Uterus (tissue), 4 donors: ENCODE results near the gene ZNF324B. TPM values are rescaled to one million over a fixed set of nuclear protein-coding genes. Genes with fewer than 3 reads are reported as not detected.
"Not testable (repeated sequence)": the region's sequence is repeated elsewhere in the genome, so short reads cannot be mapped to it uniquely, and the experiment has no call there.

Experiments used
- DNase-seq, 2 donors: peaks; one replicate each; pipeline ENCODE4 v3.0.0-alpha.2; 2019 to 2020
- H3K27ac ChIP-seq, 2 donors: fragments of 200-600 bp; sonication (generic); 1 replicate in 1 of 2; 2 replicates in 1 of 2; pipeline ENCODE4 v1.5.1; 2016 to 2018
- H3K27me3 ChIP-seq, 2 donors: fragments of 200-600 bp; sonication (generic); one replicate each; pipeline ENCODE4 v1.5.1; 2018 to 2019; ENCODE audit warnings: control low read depth in 1 of 2
- H3K36me3 ChIP-seq, 2 donors: fragments of 200-600 bp; sonication (generic); one replicate each; pipeline ENCODE4 v1.5.1; 2019; ENCODE audit warnings: control low read depth in 1 of 2
- H3K4me1 ChIP-seq, 2 donors: fragments of 200-600 bp; sonication (generic); one replicate each; pipeline ENCODE4 v1.5.1; 2018 to 2019; ENCODE audit warnings: control low read depth in 1 of 2
- H3K4me3 ChIP-seq, 2 donors: fragments of 200-600 bp; sonication (generic); 1 replicate in 1 of 2; 2 replicates in 1 of 2; pipeline ENCODE4 v1.5.1; 2018 to 2019; ENCODE audit warnings: mild to moderate bottlenecking in 1 of 2
- H3K9me3 ChIP-seq, 2 donors: fragments of 200-600 bp; sonication (generic); one replicate each; pipeline ENCODE4 v1.5.1; 2019; ENCODE audit warnings: control low read depth in 1 of 2
- CTCF ChIP-seq, 4 experiments: fragments of 200-600 bp in 2 of 4; fragments of 450-650 bp in 2 of 4; sonication (generic) in 2 of 4; IDR thresholded peaks; one replicate each; pipeline ENCODE4 v1.5.1; 2016 to 2019; ENCODE audit warnings: antibody characterized with exemption in 4 of 4, mild to moderate bottlenecking in 2 of 4, moderate library complexity in 1 of 4
- POLR2A ChIP-seq, 2 donors: fragments of 450-650 bp; IDR thresholded peaks; one replicate each; pipeline ENCODE4 v1.6.1; 2016; ENCODE audit warnings: antibody characterized with exemption in 2 of 2, mild to moderate bottlenecking in 1 of 2, moderate library complexity in 1 of 2
- intact Hi-C: fragments of 100-400 bp; cut with DNase I; formaldehyde crosslinking; loops from one replicate; pipeline ENCODE4 v1.15.1; 2023; ENCODE audit warnings: low total_unique reads
- total RNA-seq, 4 donors: library from RNA; depleted of rRNA in 3 of 4; stranded (reverse); fragments of >200 nt in 3 of 4; gene quantifications; one replicate each; pipeline versions ENCODE4 v1.1.0 to v1.2.4, GENCODE V29; 2014 to 2023
- donor health status: DM: yes; HTN: yes; CAD: no.

Gene ZNF324B
- 10 to 100 TPM in 1 of 4 donors, 1 to 10 TPM in 3; 1.2 to 17.5 (median 7.3) TPM for total RNA-seq

- TF ChIP-seq CTCF (IDR thresholded peaks at IDR 0.05) = no peak
- peak; percentile 9 to 61 for TF ChIP-seq POLR2A (IDR thresholded peaks at IDR 0.05)
- Histone ChIP-seq H3K27ac (peak within 1 kb of the TSS; percentile 40 to 70), H3K4me3 (peak within 1 kb of the TSS; percentile 70 to 78), H3K36me3 (no peaks in the 10 kb centered on the region), H3K9me3 (no peaks in the 10 kb centered on the region), H3K4me1 (peaks cover 0 to 4% of the 10 kb centered on the region in 2 donors), H3K27me3 (no peaks in the 10 kb centered on the region)
- intact Hi-C loops = no loop called here
- DNase-seq = peak; percentile 95
Observed at GRCh38 chr19:58451358-58452101, at the start of gene ZNF324B. Gene ZNF324B, plus strand, starts transcription at chr19:58451622. Its CDS starts 2,080 bp downstream, at chr19:58453702.

- H3K27ac ChIP-seq = peak overlapping the region in 1 of 2 donors; percentile 68
- H3K4me3 ChIP-seq = peak overlapping the region; percentile 51 to 72
- H3K4me1 ChIP-seq = peaks cover 0 to 9% of the 10 kb centered on the region in 2 donors
- H3K27me3 ChIP-seq = peaks cover 0 to under 1% of the 10 kb centered on the region in 2 donors
- no peak for DNase-seq
- intact Hi-C loops = no loop called here
- no peaks in the 10 kb centered on the region for H3K36me3 ChIP-seq
- TF ChIP-seq CTCF (IDR thresholded peaks at IDR 0.05) (no peak), POLR2A (IDR thresholded peaks at IDR 0.05) (no peak)
- H3K9me3 ChIP-seq = no peaks in the 10 kb centered on the region
Observed at GRCh38 chr19:58401840-58402421, 49.5 kb upstream of the ZNF324B start.

GRCh38 chr19:58403920-58404478 is 47.4 kb upstream of the ZNF324B start:
- peaks cover 0 to 13% of the 10 kb centered on the region in 2 donors for H3K4me1 ChIP-seq
- H3K4me3 ChIP-seq, H3K27me3 ChIP-seq, intact Hi-C loops, H3K36me3 ChIP-seq, DNase-seq, H3K9me3 ChIP-seq, H3K27ac ChIP-seq: not testable (repeated sequence)

GRCh38 chr19:58406818-58407657 is 44.4 kb upstream of the ZNF324B start:
- Histone ChIP-seq H3K36me3 (no peaks in the 10 kb centered on the region), H3K27ac (no peak overlapping the region), H3K4me3 (peak overlapping the region; percentile 80 to 93), H3K27me3 (no peaks in the 10 kb centered on the region), H3K4me1 (peaks cover 0 to 12% of the 10 kb centered on the region in 2 donors), H3K9me3 (no peaks in the 10 kb centered on the region)
- intact Hi-C loops = no loop called here
- no peak for DNase-seq
- no peak for TF ChIP-seq POLR2A (IDR thresholded peaks at IDR 0.05)
- TF ChIP-seq CTCF (IDR thresholded peaks at IDR 0.05) = no peak

- Histone ChIP-seq H3K36me3 (no peaks in the 10 kb centered on the region), H3K9me3 (no peaks in the 10 kb centered on the region), H3K27ac (peak overlapping the region; percentile 78 to 87), H3K4me1 (peaks cover 0 to 12% of the 10 kb centered on the region in 2 donors), H3K4me3 (peak overlapping the region; percentile 80 to 93), H3K27me3 (no peaks in the 10 kb centered on the region)
- DNase-seq = no peak
- intact Hi-C loops = no loop called here
- TF ChIP-seq CTCF (IDR thresholded peaks at IDR 0.05) (no peak), POLR2A (IDR thresholded peaks at IDR 0.05) (no peak)
Observed at GRCh38 chr19:58407658-58408151, 43.7 kb upstream of the ZNF324B start.
